Vagina (tissue), 2 donors: ENCODE data around the gene CERS1.

Experiments used
- POLR2A ChIP-seq, 2 donors: fragments of 450-650 bp; IDR thresholded peaks; one replicate each; pipeline ENCODE4 v1.6.1; 2017; ENCODE audit warnings: antibody characterized with exemption in 2 of 2, mild to moderate bottlenecking in 2 of 2, moderate library complexity in 2 of 2
- POLR2AphosphoS5 ChIP-seq, 2 donors: sonication (generic); formaldehyde crosslinking; IDR thresholded peaks; one replicate each; pipeline ENCODE4 v1.9.0; 2017; ENCODE audit warnings: antibody characterized with exemption in 2 of 2, mild to moderate bottlenecking in 2 of 2, low read depth in 1 of 2; ENCODE audit not compliant: insufficient read depth in 1 of 2
- TF ChIP-seq, protein P1 (sequence below), 3 experiments: fragments of 450-650 bp in 2 of 3; fragments of 200-600 bp in 1 of 3; sonication (generic) in 1 of 3; IDR thresholded peaks; one replicate each; pipeline ENCODE4 v1.5.1; 2017 to 2019; ENCODE audit warnings: antibody characterized with exemption in 3 of 3, mild to moderate bottlenecking in 2 of 3, moderate library complexity in 2 of 3

DNA sequence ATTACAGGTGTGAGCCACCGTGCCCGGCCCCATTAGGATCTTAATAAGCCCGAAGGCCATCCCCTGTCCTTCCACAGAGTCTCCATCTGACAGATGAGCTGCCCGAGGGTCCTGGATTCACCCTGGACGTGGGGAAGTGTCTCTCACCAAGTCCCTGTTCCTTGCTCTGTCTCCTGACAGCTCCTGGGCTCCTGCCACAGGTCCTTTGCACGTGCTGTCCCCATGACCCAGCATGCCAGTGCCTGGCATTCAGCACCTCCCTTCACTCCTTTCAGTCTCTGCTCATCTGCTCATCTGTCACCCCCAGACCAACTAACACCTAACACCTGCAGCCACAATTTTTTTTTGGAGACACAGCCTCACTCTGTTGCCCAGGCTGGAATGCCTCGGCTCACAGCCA lies 14.5 kb downstream of the CERS1 start:
- TF ChIP-seq, protein P1, sequence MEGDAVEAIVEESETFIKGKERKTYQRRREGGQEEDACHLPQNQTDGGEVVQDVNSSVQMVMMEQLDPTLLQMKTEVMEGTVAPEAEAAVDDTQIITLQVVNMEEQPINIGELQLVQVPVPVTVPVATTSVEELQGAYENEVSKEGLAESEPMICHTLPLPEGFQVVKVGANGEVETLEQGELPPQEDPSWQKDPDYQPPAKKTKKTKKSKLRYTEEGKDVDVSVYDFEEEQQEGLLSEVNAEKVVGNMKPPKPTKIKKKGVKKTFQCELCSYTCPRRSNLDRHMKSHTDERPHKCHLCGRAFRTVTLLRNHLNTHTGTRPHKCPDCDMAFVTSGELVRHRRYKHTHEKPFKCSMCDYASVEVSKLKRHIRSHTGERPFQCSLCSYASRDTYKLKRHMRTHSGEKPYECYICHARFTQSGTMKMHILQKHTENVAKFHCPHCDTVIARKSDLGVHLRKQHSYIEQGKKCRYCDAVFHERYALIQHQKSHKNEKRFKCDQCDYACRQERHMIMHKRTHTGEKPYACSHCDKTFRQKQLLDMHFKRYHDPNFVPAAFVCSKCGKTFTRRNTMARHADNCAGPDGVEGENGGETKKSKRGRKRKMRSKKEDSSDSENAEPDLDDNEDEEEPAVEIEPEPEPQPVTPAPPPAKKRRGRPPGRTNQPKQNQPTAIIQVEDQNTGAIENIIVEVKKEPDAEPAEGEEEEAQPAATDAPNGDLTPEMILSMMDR (IDR thresholded peaks at IDR 0.05): no peak
- TF ChIP-seq POLR2A (IDR thresholded peaks at IDR 0.05) (no peak), POLR2AphosphoS5 (IDR thresholded peaks at IDR 0.05; ENCODE audit: insufficient read depth in 1 of 2, low read depth in 1 of 2) (no peak)
